HepG2 (cell line): ENCODE measurements around the gene NCBP2. TPM values are rescaled to one million over a fixed set of nuclear protein-coding genes. Genes with fewer than 3 reads are reported as not detected.

Experiments used
- ADNP ChIP-seq: sonication (generic); formaldehyde crosslinking; IDR thresholded peaks from 2 replicates; pipeline ENCODE4 v1.4.0; 2020; ENCODE audit warnings: missing genetic modification reagents
- DDIT3 ChIP-seq: sonication (generic); formaldehyde crosslinking; IDR thresholded peaks from 2 replicates; pipeline ENCODE4 v1.4.0; 2020; ENCODE audit warnings: mild to moderate bottlenecking, missing genetic modification reagents
- KLF9 ChIP-seq: IDR thresholded peaks from 2 replicates; pipeline ENCODE4 v1.6.1; 2016; ENCODE audit warnings: low read depth
- PAX8 ChIP-seq: sonication (generic); formaldehyde crosslinking; IDR thresholded peaks from 2 replicates; pipeline ENCODE4 v1.8.0; 2022; ENCODE audit warnings: mild to moderate bottlenecking, missing genetic modification reagents, borderline replicate concordance
- PHF21A ChIP-seq: sonication (generic); formaldehyde crosslinking; IDR thresholded peaks from 2 replicates; pipeline ENCODE4 v1.5.0; 2020; ENCODE audit warnings: mild to moderate bottlenecking, missing genetic modification reagents
- SMARCE1 ChIP-seq: fragments of 450-650 bp; IDR thresholded peaks from 2 replicates; pipeline ENCODE4 v1.6.1; 2017; ENCODE audit warnings: borderline replicate concordance
- U2AF1 ChIP-seq: fragments of 200-400 bp; formaldehyde crosslinking; optimal IDR thresholded peaks from 2 replicates; pipeline ENCODE3; 2017; ENCODE audit warnings: mild to moderate bottlenecking, low read depth, low read length
- ZNF12 ChIP-seq: sonication (generic); formaldehyde crosslinking; IDR thresholded peaks from 2 replicates; pipeline ENCODE4 v1.5.0; 2020; ENCODE audit warnings: missing genetic modification reagents
- ZNF136 ChIP-seq: sonication (generic); formaldehyde crosslinking; IDR thresholded peaks from 2 replicates; pipeline ENCODE4 v1.8.1; 2022; ENCODE audit warnings: low read depth, mild to moderate bottlenecking, moderate library complexity, missing genetic modification reagents
- ZNF34 ChIP-seq: sonication (generic); formaldehyde crosslinking; IDR thresholded peaks from 2 replicates; pipeline ENCODE4 v1.4.0; 2020; ENCODE audit warnings: mild to moderate bottlenecking, missing genetic modification reagents, borderline replicate concordance
- ZNF367 ChIP-seq: sonication (generic); formaldehyde crosslinking; IDR thresholded peaks from 2 replicates; pipeline ENCODE4 v1.4.0; 2020; ENCODE audit warnings: missing genetic modification reagents, borderline replicate concordance
- ZNF383 ChIP-seq: sonication (generic); formaldehyde crosslinking; IDR thresholded peaks from 2 replicates; pipeline ENCODE4 v1.4.0; 2020; ENCODE audit warnings: missing genetic modification reagents, mild to moderate bottlenecking, borderline replicate concordance
- ZNF407 ChIP-seq: sonication (generic); formaldehyde crosslinking; IDR thresholded peaks from one replicate; pipeline ENCODE4 v1.5.1; 2020; ENCODE audit warnings: mild to moderate bottlenecking, missing genetic modification reagents; ENCODE audit errors: not compliant biosample characterization
- ZNF430 ChIP-seq: sonication (generic); formaldehyde crosslinking; IDR thresholded peaks from 2 replicates; pipeline ENCODE4 v1.9.0; 2021; ENCODE audit warnings: mild to moderate bottlenecking, missing genetic modification reagents
- ZNF530 ChIP-seq: sonication (generic); formaldehyde crosslinking; IDR thresholded peaks from 2 replicates; pipeline ENCODE4 v1.5.0; 2020; ENCODE audit warnings: low read depth, mild to moderate bottlenecking, missing genetic modification reagents
- ZNF549 ChIP-seq: sonication (generic); formaldehyde crosslinking; IDR thresholded peaks from 2 replicates; pipeline ENCODE4 v1.5.0; 2020; ENCODE audit warnings: missing genetic modification reagents
- ZNF616 ChIP-seq: sonication (generic); formaldehyde crosslinking; IDR thresholded peaks from 2 replicates; pipeline ENCODE4 v1.5.0; 2020; ENCODE audit warnings: low read depth, mild to moderate bottlenecking, missing genetic modification reagents
- ZNF691 ChIP-seq: sonication (generic); formaldehyde crosslinking; IDR thresholded peaks from 2 replicates; pipeline ENCODE4 v1.4.0; 2020; ENCODE audit warnings: missing genetic modification reagents, low read depth, mild to moderate bottlenecking, borderline replicate concordance
- ZNF781 ChIP-seq: sonication (generic); formaldehyde crosslinking; IDR thresholded peaks from 2 replicates; pipeline ENCODE4 v1.5.1; 2020; ENCODE audit warnings: borderline replicate concordance, mild to moderate bottlenecking, missing genetic modification reagents; ENCODE audit errors: not compliant biosample characterization
- ZNF841 ChIP-seq: sonication (generic); formaldehyde crosslinking; IDR thresholded peaks from 2 replicates; pipeline ENCODE4 v1.8.1; 2023; ENCODE audit warnings: missing genetic modification reagents, borderline replicate concordance
- polyA plus RNA-seq, 8 experiments: library from polyadenylated mRNA; depleted of rRNA in 3 of 8; stranded (reverse) in 7 of 8; unstranded in 1 of 8; fragments of >200 nt; fragmentation: Illumina TruSeq in 4 of 8; extraction: Trizol in 4 of 8; gene quantifications; 2 replicates each; pipeline versions ENCODE4 v1.2.1 to v1.2.3, GENCODE V29; 2011 to 2016; ENCODE audit warnings: low read depth in 4 of 8, missing spikeins in 1 of 8, mixed read lengths in 1 of 8; ENCODE audit not compliant: insufficient read depth in 1 of 8
- total RNA-seq, 5 experiments: library from RNA; depleted of rRNA; stranded (reverse); fragments of >200 nt; fragmentation: Illumina TruSeq; extraction: Trizol; gene quantifications; 2 replicates each; pipeline ENCODE4 v1.2.3, GENCODE V29; 2016; ENCODE audit warnings: low read depth in 1 of 5

Gene NCBP2
- total and polyA plus RNA-seq, 2 of the 13 experiments (the other 11 are each of a cell fraction or from before 2014, with no cell fraction given): 58.7 to 95.5 TPM

- TF ChIP-seq PAX8 (CRISPR knock-in tag) (no peak), SMARCE1 (no peak), ZNF34 (CRISPR knock-in tag) (no peak), KLF9 (no peak), ZNF616 (CRISPR knock-in tag) (peak; percentile 88; the same call in 1 of the 2 replicates), ZNF12 (no peak), ZNF841 (CRISPR knock-in tag) (peak; percentile 24; the same call in 1 of the 2 replicates), ZNF781 (CRISPR knock-in tag) (no peak), ZNF549 (CRISPR knock-in tag) (no peak), ZNF691 (CRISPR knock-in tag) (no peak), ZNF430 (CRISPR knock-in tag) (no peak), ADNP (no peak), ZNF530 (CRISPR knock-in tag) (no peak), ZNF136 (no peak), ZNF367 (peak; percentile 40; the same call in 1 of the 2 replicates), ZNF407 (no peak), U2AF1 (no peak), DDIT3 (no peak), PHF21A (no peak), ZNF383 (CRISPR knock-in tag) (no peak)
These were observed 27.6 kb upstream of the NCBP2 start (continued) for GRCh38 chr3:196969660-196970546.
